Measurements from ENCODE around the gene PSENEN. TPM values are rescaled to one million over a fixed set of nuclear protein-coding genes. Genes with fewer than 3 reads are reported as not detected.

PSENEN gene
- total RNA-seq, 3 donors from 2014 or later (not counting 1 experiment from before 2014, with no cell fraction given), result 38.5 to 45.0 (median 41.0) TPM

DNA sequence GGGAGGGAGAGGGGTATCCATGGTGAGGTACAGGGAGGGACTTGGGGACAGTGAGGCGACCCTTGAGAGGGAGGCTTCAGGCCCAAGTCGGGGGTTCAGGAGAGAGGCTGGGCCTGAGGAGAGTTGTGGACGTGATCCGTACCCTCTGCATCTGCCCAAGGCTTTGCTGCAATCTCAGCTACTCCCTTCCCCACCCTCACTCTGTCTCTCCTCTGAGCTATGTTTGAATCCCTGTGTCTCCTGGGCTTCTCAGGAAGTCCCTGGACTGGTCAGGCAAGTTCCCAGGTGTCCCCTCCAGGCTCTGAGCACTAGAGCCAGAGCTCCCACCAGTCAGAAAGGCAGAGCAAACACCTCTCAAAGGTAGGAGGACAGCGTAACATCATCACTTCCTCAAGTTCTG lies 4.7 kb downstream of the PSENEN start:
- Mint-ChIP-seq H3K4me3 (no peak overlapping the region), H3K27ac (no peak overlapping the region), H3K36me3 (no peaks in the 10 kb centered on the region), H3K27me3 (ENCODE audit: low read depth in 2 of 2) (peaks cover 0 to 6% of the 10 kb centered on the region in 2 donors), H3K4me1 (peaks cover 24 to 42% of the 10 kb centered on the region in 2 donors), H3K9me3 (no peaks in the 10 kb centered on the region)
- Histone ChIP-seq H3K4me1 (ENCODE audit: control insufficient read depth, insufficient read depth, low read length) (peaks cover 31% of the 10 kb centered on the region), H3K4me3 (ENCODE audit: low read length) (no peak overlapping the region), H3K36me3 (ENCODE audit: control insufficient read depth, insufficient read depth, low read length) (peaks cover 24% of the 10 kb centered on the region), H3K27me3 (ENCODE audit: control insufficient read depth, insufficient read depth, low read length) (no peaks in the 10 kb centered on the region), H3K27ac (ENCODE audit: low read length) (no peak overlapping the region), H3K9me3 (ENCODE audit: control insufficient read depth, insufficient read depth, low read length) (no peaks in the 10 kb centered on the region)
- 90% methylated on average over 5 of the region's 5 CpGs for WGBS (ENCODE audit: insufficient coverage)
- DNase-seq, result no peak
- TF ChIP-seq, protein P1, sequence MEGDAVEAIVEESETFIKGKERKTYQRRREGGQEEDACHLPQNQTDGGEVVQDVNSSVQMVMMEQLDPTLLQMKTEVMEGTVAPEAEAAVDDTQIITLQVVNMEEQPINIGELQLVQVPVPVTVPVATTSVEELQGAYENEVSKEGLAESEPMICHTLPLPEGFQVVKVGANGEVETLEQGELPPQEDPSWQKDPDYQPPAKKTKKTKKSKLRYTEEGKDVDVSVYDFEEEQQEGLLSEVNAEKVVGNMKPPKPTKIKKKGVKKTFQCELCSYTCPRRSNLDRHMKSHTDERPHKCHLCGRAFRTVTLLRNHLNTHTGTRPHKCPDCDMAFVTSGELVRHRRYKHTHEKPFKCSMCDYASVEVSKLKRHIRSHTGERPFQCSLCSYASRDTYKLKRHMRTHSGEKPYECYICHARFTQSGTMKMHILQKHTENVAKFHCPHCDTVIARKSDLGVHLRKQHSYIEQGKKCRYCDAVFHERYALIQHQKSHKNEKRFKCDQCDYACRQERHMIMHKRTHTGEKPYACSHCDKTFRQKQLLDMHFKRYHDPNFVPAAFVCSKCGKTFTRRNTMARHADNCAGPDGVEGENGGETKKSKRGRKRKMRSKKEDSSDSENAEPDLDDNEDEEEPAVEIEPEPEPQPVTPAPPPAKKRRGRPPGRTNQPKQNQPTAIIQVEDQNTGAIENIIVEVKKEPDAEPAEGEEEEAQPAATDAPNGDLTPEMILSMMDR (IDR thresholded peaks at IDR 0.05), result no peak
- no peak for ATAC-seq
- intact Hi-C loops (cut with micrococcal nuclease), result no loop called here

DNA sequence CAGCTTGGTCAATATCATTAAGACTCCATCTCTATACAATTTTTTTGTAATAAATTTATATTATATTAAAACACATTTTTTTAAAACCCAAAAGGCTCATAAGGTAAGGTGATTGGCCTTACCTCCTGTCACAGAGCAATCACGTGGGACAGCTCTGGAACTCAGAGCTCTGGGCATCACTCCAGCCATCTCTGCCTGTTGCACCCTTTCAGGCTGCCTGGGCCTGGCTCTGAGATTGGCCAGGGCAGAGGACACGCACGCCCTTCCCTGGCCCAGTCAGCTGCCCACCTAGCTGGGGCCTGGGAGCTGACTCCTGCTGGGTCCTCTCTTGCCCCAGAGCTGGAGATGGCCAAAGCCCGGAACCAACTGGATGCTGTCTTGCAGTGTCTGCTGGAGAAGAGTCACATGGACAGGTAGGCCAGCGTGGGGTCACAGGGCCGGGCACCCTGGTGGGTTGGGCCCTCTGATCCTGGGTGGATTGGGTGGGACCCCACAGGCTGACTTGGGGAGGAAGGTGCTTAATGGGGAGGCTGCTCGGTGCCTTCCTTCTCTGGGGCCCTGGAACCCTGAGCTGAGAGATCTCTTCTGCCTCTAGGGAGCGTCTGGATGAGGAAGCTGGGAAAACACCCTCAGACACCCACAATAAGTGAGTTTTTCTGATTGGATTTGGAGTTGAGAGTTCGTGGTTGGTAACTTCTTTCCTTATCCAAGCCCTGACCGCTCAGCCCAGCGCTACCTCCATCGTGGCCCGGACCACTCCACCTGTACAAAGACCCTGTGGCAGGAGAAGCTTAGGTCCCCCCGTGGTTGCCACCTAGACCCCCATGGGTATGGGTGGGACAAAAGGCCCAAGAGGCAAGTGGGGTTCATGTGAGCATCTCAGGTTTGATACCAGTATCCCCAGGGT lies 6.6 kb downstream of the PSENEN start:
- Histone ChIP-seq H3K27me3 (ENCODE audit: control insufficient read depth, insufficient read depth, low read length) (no peaks in the 10 kb centered on the region), H3K9me3 (ENCODE audit: control insufficient read depth, insufficient read depth, low read length) (no peaks in the 10 kb centered on the region)

DNA sequence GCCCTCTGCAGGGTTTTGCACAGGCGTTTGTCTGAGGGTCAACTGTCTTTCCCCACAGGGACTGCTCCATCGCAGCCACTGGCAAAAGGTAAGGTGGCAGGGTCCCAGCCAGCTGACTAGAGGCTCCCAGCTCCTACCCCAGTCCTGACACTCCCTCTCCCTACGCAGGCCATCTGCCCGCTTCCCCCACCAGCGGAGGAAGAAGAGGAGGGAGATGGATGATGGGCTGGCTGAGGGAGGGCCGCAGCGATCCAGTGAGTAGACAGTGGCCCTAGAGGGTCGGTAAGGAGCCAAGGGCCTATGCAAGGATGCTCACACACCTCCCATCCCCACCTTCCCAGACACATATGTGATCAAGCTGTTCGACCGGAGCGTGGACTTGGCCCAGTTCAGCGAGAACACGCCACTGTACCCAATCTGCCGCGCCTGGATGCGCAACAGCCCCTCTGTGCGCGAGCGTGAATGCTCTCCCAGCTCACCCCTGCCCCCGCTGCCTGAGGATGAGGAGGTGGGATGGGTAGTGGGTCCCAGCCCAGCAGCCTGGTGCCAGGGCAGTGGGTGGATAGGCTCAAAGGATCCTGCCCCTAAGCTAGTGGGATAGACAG lies 7.4 kb downstream of the PSENEN start:
- WGBS (ENCODE audit: insufficient coverage), result 96% methylated on average over 15 of the region's 20 CpGs
- no peaks in the 10 kb centered on the region for H3K36me3 Mint-ChIP-seq

More for the DNA sequence above, 6.6 kb downstream of the PSENEN start:
- H3K27me3 Mint-ChIP-seq (ENCODE audit: low read depth in 2 of 2), result peaks cover 0 to 16% of the 10 kb centered on the region in 2 donors
- no peak for DNase-seq
- 96% methylated on average over 12 of the region's 14 CpGs for WGBS (ENCODE audit: insufficient coverage)
- Histone ChIP-seq H3K27ac (ENCODE audit: low read length) (no peak overlapping the region), H3K4me3 (ENCODE audit: low read length) (no peak overlapping the region), H3K36me3 (ENCODE audit: control insufficient read depth, insufficient read depth, low read length) (peaks cover 24% of the 10 kb centered on the region), H3K4me1 (ENCODE audit: control insufficient read depth, insufficient read depth, low read length) (peaks cover 32% of the 10 kb centered on the region)
- H3K27ac Mint-ChIP-seq, result no peak overlapping the region
- H3K9me3 Mint-ChIP-seq, result no peaks in the 10 kb centered on the region
- ATAC-seq, result no peak
- H3K4me1 Mint-ChIP-seq, result peaks cover 19 to 38% of the 10 kb centered on the region in 2 donors
- intact Hi-C loops (cut with micrococcal nuclease), result no loop called here
- TF ChIP-seq, protein P1 (IDR thresholded peaks at IDR 0.05), result no peak
- H3K36me3 Mint-ChIP-seq, result no peaks in the 10 kb centered on the region
- peak overlapping the region; percentile 9 for H3K4me3 Mint-ChIP-seq

More for the DNA sequence above, 7.4 kb downstream of the PSENEN start:
- no peak overlapping the region for H3K4me3 ChIP-seq (ENCODE audit: low read length)
- peaks cover 26 to 40% of the 10 kb centered on the region in 2 donors for H3K4me1 Mint-ChIP-seq
- H3K36me3 ChIP-seq (ENCODE audit: control insufficient read depth, insufficient read depth, low read length), result peaks cover 24% of the 10 kb centered on the region
- TF ChIP-seq, protein P1 (IDR thresholded peaks at IDR 0.05), result no peak
- no peak overlapping the region for H3K27ac Mint-ChIP-seq
- ATAC-seq (no peak), DNase-seq (no peak)
- H3K4me3 Mint-ChIP-seq, result no peak overlapping the region
- H3K4me1 ChIP-seq (ENCODE audit: control insufficient read depth, insufficient read depth, low read length), result peaks cover 35% of the 10 kb centered on the region
- no peaks in the 10 kb centered on the region for H3K9me3 ChIP-seq (ENCODE audit: control insufficient read depth, insufficient read depth, low read length)
- no peaks in the 10 kb centered on the region for H3K9me3 Mint-ChIP-seq
- H3K27me3 Mint-ChIP-seq (ENCODE audit: low read depth in 2 of 2), result peaks cover 0 to 17% of the 10 kb centered on the region in 2 donors
- no peak overlapping the region for H3K27ac ChIP-seq (ENCODE audit: low read length)
- intact Hi-C loops (cut with micrococcal nuclease), result no loop called here
- H3K27me3 ChIP-seq (ENCODE audit: control insufficient read depth, insufficient read depth, low read length), result no peaks in the 10 kb centered on the region

Measured in natural killer cell (primary cell).